GM23338 (cell line): Measurements from ENCODE around the gene COL1A2. TPM values are rescaled to one million over a fixed set of nuclear protein-coding genes. Genes with fewer than 3 reads are reported as not detected.

Source experiments
- ATAC-seq: fragments of 200-7000 bp; cut with Tn5 transposase; 3 replicates; pipeline ENCODE4 v1.9.1; 2020
- DNase-seq: peaks from one replicate; pipeline ENCODE4 v3.0.0-alpha.2; 2015; ENCODE audit warnings: low spot score
- H2AFZ ChIP-seq: fragments of 200-600 bp; sonication (generic); 2 replicates; pipeline ENCODE4 v1.8.0; 2016; ENCODE audit warnings: antibody characterized with exemption, mild to moderate bottlenecking, moderate library complexity
- H3F3A ChIP-seq: fragments of 200-600 bp; sonication (generic); replicated peaks from 2 replicates; pipeline ENCODE4 v1.8.0; 2017; ENCODE audit warnings: antibody characterized with exemption, mixed run types, low read depth
- H3K27ac ChIP-seq: fragments of 200-600 bp; sonication (generic); 2 replicates; pipeline ENCODE4 v1.6.1; 2016; ENCODE audit warnings: low read depth
- H3K27me3 ChIP-seq: fragments of 200-600 bp; sonication (generic); 2 replicates; pipeline ENCODE4 v1.8.0; 2016; ENCODE audit warnings: mild to moderate bottlenecking, mixed run types, moderate library complexity; ENCODE audit not compliant: insufficient read depth
- H3K36me3 ChIP-seq: fragments of 200-600 bp; sonication (generic); 2 replicates; pipeline ENCODE4 v1.8.0; 2016; ENCODE audit warnings: mild to moderate bottlenecking; ENCODE audit not compliant: insufficient read depth
- H3K4me1 ChIP-seq: fragments of 200-600 bp; sonication (generic); 2 replicates; pipeline ENCODE4 v1.8.0; 2016; ENCODE audit warnings: mild to moderate bottlenecking, moderate library complexity; ENCODE audit not compliant: insufficient read depth
- H3K4me2 ChIP-seq: fragments of 200-600 bp; sonication (generic); 2 replicates; pipeline ENCODE4 v1.7.1; 2017; ENCODE audit warnings: mixed run types
- H3K4me3 ChIP-seq: fragments of 200-600 bp; sonication (generic); 2 replicates; pipeline ENCODE4 v1.6.1; 2016; ENCODE audit warnings: mixed run types
- H3K79me2 ChIP-seq: fragments of 200-600 bp; sonication (generic); replicated peaks from 2 replicates; pipeline ENCODE4 v1.8.0; 2017; ENCODE audit warnings: mild to moderate bottlenecking; ENCODE audit not compliant: insufficient read depth
- H3K9me2 ChIP-seq: fragments of 200-600 bp; sonication (generic); 2 replicates; pipeline ENCODE4 v1.8.0; 2017; ENCODE audit not compliant: insufficient read depth
- H4K20me1 ChIP-seq: fragments of 200-600 bp; sonication (generic); replicated peaks from 2 replicates; pipeline ENCODE4 v1.8.0; 2017; ENCODE audit warnings: mild to moderate bottlenecking; ENCODE audit not compliant: insufficient read depth
- H3K27ac Mint-ChIP-seq: 2 replicates; pipeline ENCODE4 v1.8.0; 2020; ENCODE audit warnings: inconsistent platforms, mild to moderate bottlenecking, moderate library complexity, mixed read lengths
- H3K27me3 Mint-ChIP-seq: 3 replicates; pipeline ENCODE4 v1.8.0; 2022; ENCODE audit warnings: low read depth, mild to moderate bottlenecking, moderate library complexity, mixed read lengths, inconsistent platforms; ENCODE audit not compliant: insufficient read depth, poor library complexity
- H3K36me3 Mint-ChIP-seq: 3 replicates; pipeline ENCODE4 v1.8.0; 2021; ENCODE audit warnings: low read depth, mild to moderate bottlenecking, inconsistent platforms, moderate library complexity, mixed read lengths
- H3K4me1 Mint-ChIP-seq: 3 replicates; pipeline ENCODE4 v1.8.0; 2020; ENCODE audit warnings: mild to moderate bottlenecking, inconsistent platforms, mixed read lengths
- H3K4me3 Mint-ChIP-seq: 3 replicates; pipeline ENCODE4 v1.8.0; 2021; ENCODE audit warnings: moderate library complexity, mild to moderate bottlenecking, inconsistent platforms, mixed read lengths
- H3K9me3 Mint-ChIP-seq: 3 replicates; pipeline ENCODE4 v1.8.0; 2020; ENCODE audit warnings: moderate library complexity, mild to moderate bottlenecking, inconsistent platforms, mixed read lengths
- CREB1 ChIP-seq: fragments of 250-450 bp; sonication (Bioruptor Pico); IDR thresholded peaks from 2 replicates; pipeline ENCODE4 v1.5.0; 2020; ENCODE audit warnings: low read depth, mild to moderate bottlenecking, moderate library complexity
- EZH2 ChIP-seq: fragments of 200-600 bp; sonication (generic); IDR thresholded peaks from one replicate; pipeline ENCODE4 v1.8.0; 2017; ENCODE audit warnings: antibody characterized with exemption, mild to moderate bottlenecking, low read depth; ENCODE audit not compliant: unreplicated experiment
- EZH2phosphoT487 ChIP-seq: fragments of 200-600 bp; sonication (generic); IDR thresholded peaks from one replicate; pipeline ENCODE4 v1.8.1; 2018; ENCODE audit warnings: antibody characterized with exemption; ENCODE audit not compliant: unreplicated experiment
- JUNB ChIP-seq: IDR thresholded peaks from one replicate; pipeline ENCODE4 v1.6.1; 2016; ENCODE audit warnings: antibody characterized with exemption; ENCODE audit not compliant: unreplicated experiment
- POLR2AphosphoS5 ChIP-seq: IDR thresholded peaks from 2 replicates; pipeline ENCODE4 v1.6.1; 2016; ENCODE audit warnings: antibody characterized with exemption, low read depth
- ZNF114 ChIP-seq: fragments of 250-450 bp; sonication (Bioruptor Pico); IDR thresholded peaks from 2 replicates; pipeline ENCODE4 v1.5.0; 2020; ENCODE audit warnings: mild to moderate bottlenecking, moderate library complexity
- ZNF331 ChIP-seq: fragments of 250-450 bp; sonication (Bioruptor Pico); IDR thresholded peaks from 2 replicates; pipeline ENCODE4 v1.5.0; 2020; ENCODE audit warnings: low read depth, mild to moderate bottlenecking, moderate library complexity
- ZNF462 ChIP-seq: fragments of 250-450 bp; sonication (Bioruptor Pico); IDR thresholded peaks from 2 replicates; pipeline ENCODE4 v1.5.0; 2020; ENCODE audit warnings: mild to moderate bottlenecking, moderate library complexity
- polyA plus RNA-seq: library from polyadenylated mRNA; unstranded; fragments of >200 nt; fragmentation: Nextera tagmentation; extraction: Ambion mirVana; gene quantifications from 2 replicates; pipeline ENCODE4 v1.2.1, GENCODE V29; 2016
- total RNA-seq: library from RNA; depleted of rRNA; stranded (reverse); fragments of >200 nt; shearing (Covaris generic); gene quantifications from 2 replicates; pipeline ENCODE4 v1.2.3, GENCODE V29; 2014
- TF ChIP-seq, protein P1 (sequence below), 2 experiments: fragments of 200-600 bp in 1 of 2; sonication (generic) in 1 of 2; conservative IDR thresholded peaks; 2 replicates each; pipeline versions ENCODE4 v1.5.1 to v1.6.1; 2016 to 2017; ENCODE audit warnings: antibody characterized with exemption in 2 of 2, low read depth in 2 of 2, mild to moderate bottlenecking in 2 of 2, moderate library complexity in 1 of 2
- TF ChIP-seq, protein P2 (sequence below): IDR thresholded peaks from 2 replicates; pipeline ENCODE4 v1.6.1; 2016; ENCODE audit warnings: antibody characterized with exemption
- TF ChIP-seq, protein P3 (sequence below): IDR thresholded peaks from one replicate; pipeline ENCODE4 v1.6.1; 2018; ENCODE audit warnings: antibody characterized with exemption; ENCODE audit not compliant: unreplicated experiment

COL1A2 gene
- total and polyA plus RNA-seq, 2 experiments from 2014 or later: 32.0 to 67.0 TPM

DNA sequence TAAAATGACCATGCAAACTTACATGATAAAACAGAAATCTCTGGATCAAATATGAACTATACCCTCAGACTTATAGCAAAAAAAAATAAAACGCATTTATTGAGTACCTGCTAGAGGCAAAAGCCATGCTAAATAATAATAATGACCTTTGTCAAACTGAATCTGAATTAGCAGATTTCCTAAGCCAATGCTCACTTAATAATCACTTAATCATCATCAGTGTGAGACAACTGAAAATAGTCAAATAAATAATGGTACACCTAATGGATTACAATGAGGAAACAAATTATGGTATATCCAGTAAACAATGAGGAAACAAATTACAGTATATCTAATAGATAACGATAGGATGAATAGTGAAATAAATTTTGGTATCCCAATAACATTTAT, 37.6 kb downstream of the COL1A2 start:
- no peak for ATAC-seq
- peaks cover 19% of the 10 kb centered on the region; the same call in 2 of the 3 replicates for H3K36me3 Mint-ChIP-seq

More for the DNA sequence above, 37.6 kb downstream of the COL1A2 start:
- TF ChIP-seq JUNB: no peak
- TF ChIP-seq, protein P1, sequence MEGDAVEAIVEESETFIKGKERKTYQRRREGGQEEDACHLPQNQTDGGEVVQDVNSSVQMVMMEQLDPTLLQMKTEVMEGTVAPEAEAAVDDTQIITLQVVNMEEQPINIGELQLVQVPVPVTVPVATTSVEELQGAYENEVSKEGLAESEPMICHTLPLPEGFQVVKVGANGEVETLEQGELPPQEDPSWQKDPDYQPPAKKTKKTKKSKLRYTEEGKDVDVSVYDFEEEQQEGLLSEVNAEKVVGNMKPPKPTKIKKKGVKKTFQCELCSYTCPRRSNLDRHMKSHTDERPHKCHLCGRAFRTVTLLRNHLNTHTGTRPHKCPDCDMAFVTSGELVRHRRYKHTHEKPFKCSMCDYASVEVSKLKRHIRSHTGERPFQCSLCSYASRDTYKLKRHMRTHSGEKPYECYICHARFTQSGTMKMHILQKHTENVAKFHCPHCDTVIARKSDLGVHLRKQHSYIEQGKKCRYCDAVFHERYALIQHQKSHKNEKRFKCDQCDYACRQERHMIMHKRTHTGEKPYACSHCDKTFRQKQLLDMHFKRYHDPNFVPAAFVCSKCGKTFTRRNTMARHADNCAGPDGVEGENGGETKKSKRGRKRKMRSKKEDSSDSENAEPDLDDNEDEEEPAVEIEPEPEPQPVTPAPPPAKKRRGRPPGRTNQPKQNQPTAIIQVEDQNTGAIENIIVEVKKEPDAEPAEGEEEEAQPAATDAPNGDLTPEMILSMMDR (conservative IDR thresholded peaks at IDR 0.05; ENCODE audit: low read depth in 2 of 2): no peak
- TF ChIP-seq, protein P2, sequence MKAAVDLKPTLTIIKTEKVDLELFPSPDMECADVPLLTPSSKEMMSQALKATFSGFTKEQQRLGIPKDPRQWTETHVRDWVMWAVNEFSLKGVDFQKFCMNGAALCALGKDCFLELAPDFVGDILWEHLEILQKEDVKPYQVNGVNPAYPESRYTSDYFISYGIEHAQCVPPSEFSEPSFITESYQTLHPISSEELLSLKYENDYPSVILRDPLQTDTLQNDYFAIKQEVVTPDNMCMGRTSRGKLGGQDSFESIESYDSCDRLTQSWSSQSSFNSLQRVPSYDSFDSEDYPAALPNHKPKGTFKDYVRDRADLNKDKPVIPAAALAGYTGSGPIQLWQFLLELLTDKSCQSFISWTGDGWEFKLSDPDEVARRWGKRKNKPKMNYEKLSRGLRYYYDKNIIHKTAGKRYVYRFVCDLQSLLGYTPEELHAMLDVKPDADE: no peak
- TF ChIP-seq ZNF331 (CRISPR knock-in tag): no peak
- no peak for TF ChIP-seq EZH2phosphoT487
- no peak for TF ChIP-seq ZNF114
- TF ChIP-seq EZH2: no peak
- TF ChIP-seq, protein P3, sequence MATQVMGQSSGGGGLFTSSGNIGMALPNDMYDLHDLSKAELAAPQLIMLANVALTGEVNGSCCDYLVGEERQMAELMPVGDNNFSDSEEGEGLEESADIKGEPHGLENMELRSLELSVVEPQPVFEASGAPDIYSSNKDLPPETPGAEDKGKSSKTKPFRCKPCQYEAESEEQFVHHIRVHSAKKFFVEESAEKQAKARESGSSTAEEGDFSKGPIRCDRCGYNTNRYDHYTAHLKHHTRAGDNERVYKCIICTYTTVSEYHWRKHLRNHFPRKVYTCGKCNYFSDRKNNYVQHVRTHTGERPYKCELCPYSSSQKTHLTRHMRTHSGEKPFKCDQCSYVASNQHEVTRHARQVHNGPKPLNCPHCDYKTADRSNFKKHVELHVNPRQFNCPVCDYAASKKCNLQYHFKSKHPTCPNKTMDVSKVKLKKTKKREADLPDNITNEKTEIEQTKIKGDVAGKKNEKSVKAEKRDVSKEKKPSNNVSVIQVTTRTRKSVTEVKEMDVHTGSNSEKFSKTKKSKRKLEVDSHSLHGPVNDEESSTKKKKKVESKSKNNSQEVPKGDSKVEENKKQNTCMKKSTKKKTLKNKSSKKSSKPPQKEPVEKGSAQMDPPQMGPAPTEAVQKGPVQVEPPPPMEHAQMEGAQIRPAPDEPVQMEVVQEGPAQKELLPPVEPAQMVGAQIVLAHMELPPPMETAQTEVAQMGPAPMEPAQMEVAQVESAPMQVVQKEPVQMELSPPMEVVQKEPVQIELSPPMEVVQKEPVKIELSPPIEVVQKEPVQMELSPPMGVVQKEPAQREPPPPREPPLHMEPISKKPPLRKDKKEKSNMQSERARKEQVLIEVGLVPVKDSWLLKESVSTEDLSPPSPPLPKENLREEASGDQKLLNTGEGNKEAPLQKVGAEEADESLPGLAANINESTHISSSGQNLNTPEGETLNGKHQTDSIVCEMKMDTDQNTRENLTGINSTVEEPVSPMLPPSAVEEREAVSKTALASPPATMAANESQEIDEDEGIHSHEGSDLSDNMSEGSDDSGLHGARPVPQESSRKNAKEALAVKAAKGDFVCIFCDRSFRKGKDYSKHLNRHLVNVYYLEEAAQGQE: no peak
- no peak for TF ChIP-seq POLR2AphosphoS5
- no peak for TF ChIP-seq CREB1 (CRISPR knock-in tag)
- TF ChIP-seq ZNF462 (CRISPR knock-in tag): no peak
- Histone ChIP-seq H3F3A (no peaks in the 10 kb centered on the region), H3K79me2 (no peaks in the 10 kb centered on the region), H3K4me3 (no peak overlapping the region), H3K4me1 (no peaks in the 10 kb centered on the region), H3K36me3 (peaks cover 15% of the 10 kb centered on the region; the same call in 1 of the 2 replicates), H3K4me2 (no peak overlapping the region), H4K20me1 (no peaks in the 10 kb centered on the region), H3K27ac (no peak overlapping the region), H3K27me3 (no peaks in the 10 kb centered on the region), H2AFZ (no peak overlapping the region), H3K9me2 (no peaks in the 10 kb centered on the region)
- no peaks in the 10 kb centered on the region for H3K4me1 Mint-ChIP-seq
- H3K27ac Mint-ChIP-seq: no peak overlapping the region
- H3K9me3 Mint-ChIP-seq: no peaks in the 10 kb centered on the region
- no peak overlapping the region for H3K4me3 Mint-ChIP-seq
- H3K27me3 Mint-ChIP-seq: no peaks in the 10 kb centered on the region
- no peak for DNase-seq
